Astrocyte (in vitro differentiated cells and primary cell): ENCODE results near the gene PHF19.

Experiments used
- EZH2 ChIP-seq: IDR thresholded peaks from 2 replicates; pipeline ENCODE4 v1.6.1; 2012; ENCODE audit warnings: mild to moderate bottlenecking, low read length, inconsistent platforms; ENCODE audit not compliant: insufficient read depth
- TF ChIP-seq, protein P1 (sequence below): IDR thresholded peaks from 2 replicates; pipeline ENCODE4 v1.5.1; 2011; ENCODE audit warnings: low read depth, mild to moderate bottlenecking, inconsistent platforms, low read length, moderate library complexity; ENCODE audit not compliant: insufficient read depth

DNA sequence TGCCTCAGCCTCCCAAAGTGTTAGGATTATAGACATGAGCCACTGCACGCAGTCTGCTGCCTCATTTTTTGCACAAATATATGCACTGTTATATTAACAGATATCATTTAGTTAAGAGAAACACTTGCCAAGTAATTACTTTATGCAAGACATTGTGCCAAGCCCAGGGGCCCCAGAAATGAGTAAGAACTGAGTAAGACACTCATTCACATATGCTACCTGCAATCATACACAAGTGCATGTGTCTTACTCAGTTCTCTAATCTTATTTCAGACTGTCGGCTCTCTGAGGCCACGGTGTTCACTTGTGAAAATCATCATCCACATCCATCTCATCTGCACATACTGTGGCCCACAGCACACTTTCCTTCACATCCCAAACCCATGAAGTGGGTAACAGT is 33.7 kb upstream of the PHF19 start:
- TF ChIP-seq, protein P1, sequence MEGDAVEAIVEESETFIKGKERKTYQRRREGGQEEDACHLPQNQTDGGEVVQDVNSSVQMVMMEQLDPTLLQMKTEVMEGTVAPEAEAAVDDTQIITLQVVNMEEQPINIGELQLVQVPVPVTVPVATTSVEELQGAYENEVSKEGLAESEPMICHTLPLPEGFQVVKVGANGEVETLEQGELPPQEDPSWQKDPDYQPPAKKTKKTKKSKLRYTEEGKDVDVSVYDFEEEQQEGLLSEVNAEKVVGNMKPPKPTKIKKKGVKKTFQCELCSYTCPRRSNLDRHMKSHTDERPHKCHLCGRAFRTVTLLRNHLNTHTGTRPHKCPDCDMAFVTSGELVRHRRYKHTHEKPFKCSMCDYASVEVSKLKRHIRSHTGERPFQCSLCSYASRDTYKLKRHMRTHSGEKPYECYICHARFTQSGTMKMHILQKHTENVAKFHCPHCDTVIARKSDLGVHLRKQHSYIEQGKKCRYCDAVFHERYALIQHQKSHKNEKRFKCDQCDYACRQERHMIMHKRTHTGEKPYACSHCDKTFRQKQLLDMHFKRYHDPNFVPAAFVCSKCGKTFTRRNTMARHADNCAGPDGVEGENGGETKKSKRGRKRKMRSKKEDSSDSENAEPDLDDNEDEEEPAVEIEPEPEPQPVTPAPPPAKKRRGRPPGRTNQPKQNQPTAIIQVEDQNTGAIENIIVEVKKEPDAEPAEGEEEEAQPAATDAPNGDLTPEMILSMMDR, result no peak
- no peak for TF ChIP-seq EZH2
